Activated CD4-positive, alpha-beta memory T cell treated with anti-CD3 and anti-CD28 coated beads for 36 hours (primary cell): Measurements from ENCODE around the gene AMN1. TPM values are rescaled to one million over a fixed set of nuclear protein-coding genes. Genes with fewer than 3 reads are reported as not detected.
"Not testable (repeated sequence)": the region's sequence is repeated elsewhere in the genome, so short reads cannot be mapped to it uniquely, and the experiment has no call there.

Source experiments
- CTCF ChIA-PET: fragments of 350-600 bp; sonication (Branson Sonifier 250); formaldehyde crosslinking; loops from one replicate; lab custom pipeline; 2021; ENCODE audit warnings: antibody characterized with exemption, inconsistent platforms; lab: Charles Lee
- POLR2A ChIA-PET: fragments of 350-600 bp; sonication (Branson Sonifier 250); formaldehyde crosslinking; loops from one replicate; lab custom pipeline; 2021; ENCODE audit warnings: antibody characterized with exemption; lab: Charles Lee
- DNase-seq: peaks from one replicate; pipeline ENCODE4 v3.0.0-alpha.2; 2020
- H3K27ac Mint-ChIP-seq: one replicate; pipeline ENCODE4 v1.8.0; 2021; ENCODE audit warnings: mixed read lengths
- H3K27me3 Mint-ChIP-seq: one replicate; pipeline ENCODE4 v1.8.0; 2021; ENCODE audit warnings: mixed read lengths
- H3K36me3 Mint-ChIP-seq: one replicate; pipeline ENCODE4 v1.8.0; 2021; ENCODE audit warnings: mixed read lengths
- H3K4me1 Mint-ChIP-seq: one replicate; pipeline ENCODE4 v1.8.0; 2021; ENCODE audit warnings: low read depth, mixed read lengths
- H3K4me3 Mint-ChIP-seq: one replicate; pipeline ENCODE4 v1.8.0; 2021; ENCODE audit warnings: mild to moderate bottlenecking, mixed read lengths
- H3K9me3 Mint-ChIP-seq: one replicate; pipeline ENCODE4 v1.8.0; 2021; ENCODE audit warnings: mixed read lengths
- intact Hi-C: fragments of 100-400 bp; cut with micrococcal nuclease; formaldehyde crosslinking; loops from one replicate; pipeline ENCODE4 v1.15.1; 2023
- total RNA-seq, 2 experiments: library from RNA; stranded (reverse); gene quantifications; one replicate each; pipeline ENCODE4 v1.2.3, GENCODE V29; 2021

The AMN1 gene
- total RNA-seq: 1 to 10 TPM; 3.2 to 4.7 TPM

DNA sequence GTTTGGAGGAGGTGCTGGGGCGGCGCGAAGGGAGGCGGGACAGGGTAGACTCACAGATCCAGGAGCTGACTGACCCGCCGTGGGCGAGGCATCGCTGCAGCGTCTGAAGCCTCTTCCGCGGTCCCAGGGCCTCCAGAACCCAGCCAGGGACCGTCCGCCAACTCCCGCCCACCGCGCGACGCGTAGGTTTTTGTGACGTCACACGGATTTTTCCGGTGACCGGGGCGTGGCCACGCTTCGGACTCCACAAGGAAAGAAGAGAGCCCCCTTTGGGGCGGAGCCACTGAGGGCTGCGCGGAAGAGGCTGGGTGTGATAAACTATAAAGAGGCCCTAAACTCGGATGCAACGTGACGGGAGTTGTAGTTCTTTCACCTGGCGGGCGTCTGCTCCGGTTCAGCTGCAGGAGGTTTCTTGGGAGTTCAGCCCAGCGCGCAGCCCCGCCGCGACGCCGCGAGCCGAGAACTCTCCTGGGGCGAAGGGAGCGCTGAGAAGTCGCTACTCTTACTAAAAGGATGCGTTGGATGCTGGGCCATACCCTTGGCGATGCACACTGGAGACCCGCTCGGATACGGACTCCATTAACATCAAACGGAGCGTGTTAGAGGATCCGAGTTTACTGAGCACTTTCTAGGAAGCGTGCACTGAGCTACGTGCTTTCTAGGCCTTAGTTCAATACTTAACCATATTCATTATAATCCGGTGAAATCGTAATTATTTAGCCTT is at the start of gene AMN1:
Gene AMN1 (minus strand): TSS at position 105 of the 724 bp plus-strand sequence. CDS start 13 bp downstream, at position 92.
- peaks cover 41% of the 10 kb centered on the region for H3K4me1 Mint-ChIP-seq
- POLR2A ChIA-PET: interaction anchor here (0.5 to 2.0 kb wide), 13 partner anchors 9 to 238 kb away, joined by 3 to 8 read pairs (median 4); partner anchors contain the start of genes ETFBKMT and RESF1

DNA sequence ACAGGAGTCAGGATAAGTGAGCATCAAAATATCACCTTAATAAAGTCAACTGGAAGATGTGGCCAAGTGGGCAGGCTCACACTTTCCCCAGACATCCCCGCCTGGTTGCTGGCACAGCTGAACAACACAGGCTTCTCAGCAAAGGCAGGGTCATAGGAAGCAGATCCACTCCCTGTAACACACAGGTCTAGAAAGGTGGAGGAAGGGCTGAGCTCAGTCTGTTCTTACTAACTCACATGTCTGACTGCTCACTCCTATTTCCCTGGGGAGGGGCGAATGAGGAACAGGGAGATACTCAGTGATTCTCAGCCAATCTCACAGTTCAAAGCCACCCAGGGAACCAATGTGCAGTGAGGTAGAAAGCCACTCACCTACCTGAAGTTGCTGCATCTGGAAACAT is 45.0 kb upstream of the AMN1 start:
- Mint-ChIP-seq H3K36me3 (no peaks in the 10 kb centered on the region), H3K27ac (no peak overlapping the region), H3K4me3 (no peak overlapping the region), H3K4me1 (peaks cover 12% of the 10 kb centered on the region), H3K9me3 (no peaks in the 10 kb centered on the region), H3K27me3 (no peaks in the 10 kb centered on the region)
- intact Hi-C loops: no loop called here
- ChIA-PET CTCF (no interaction called here), POLR2A (interaction anchor here (1.5 kb wide), 1 partner anchor 230 kb away, joined by 3 read pairs; no protein-coding TSS in a partner anchor)
- peak; percentile 12 for DNase-seq

More for the DNA sequence above, at the start of gene AMN1:
- peaks cover 13% of the 10 kb centered on the region for H3K36me3 Mint-ChIP-seq
- H3K9me3 Mint-ChIP-seq: peaks cover 9% of the 10 kb centered on the region
- H3K27me3 Mint-ChIP-seq: no peaks in the 10 kb centered on the region
- peak within 1 kb of the TSS; percentile 97 for H3K27ac Mint-ChIP-seq
- intact Hi-C loops: loop anchor here (1.0 to 10.0 kb wide), 11 partner anchors 20 to 1028 kb away; partner anchors contain the start of genes ETFBKMT, RESF1 and YARS2
- peak within 1 kb of the TSS; percentile 96 for H3K4me3 Mint-ChIP-seq
- CTCF ChIA-PET: interaction anchor here (0.6 to 1.6 kb wide), 2 partner anchors 47 to 83 kb away, joined by 3 read pairs; no protein-coding TSS in a partner anchor
- DNase-seq: peak; percentile 100

DNA sequence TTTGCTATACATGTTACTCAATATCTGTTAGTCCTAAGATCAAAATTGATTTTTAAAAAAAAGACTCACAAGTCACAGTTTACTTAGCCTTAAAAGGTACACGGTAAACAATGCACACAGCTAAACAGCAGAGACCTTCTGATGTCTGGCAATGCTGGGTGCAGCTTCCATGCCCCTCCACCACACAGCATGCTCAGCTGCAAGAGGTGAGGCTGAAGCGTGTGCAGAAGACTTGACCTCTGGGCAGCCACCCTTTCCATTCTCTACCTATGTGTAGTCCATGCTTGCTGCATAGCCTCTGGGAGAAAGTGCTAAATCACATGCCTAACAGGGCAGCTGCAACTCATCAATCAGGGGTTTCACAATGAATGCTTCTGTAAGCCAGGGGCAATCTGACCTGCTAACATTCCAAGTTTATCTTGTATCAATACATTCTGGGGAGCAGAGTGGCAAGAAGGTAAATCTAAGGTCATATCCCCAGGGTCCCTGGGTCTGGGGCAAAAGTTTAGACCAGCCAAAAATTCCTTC is 44.5 kb upstream of the AMN1 start:
- peaks cover 12% of the 10 kb centered on the region for H3K4me1 Mint-ChIP-seq
- no peak overlapping the region for H3K4me3 Mint-ChIP-seq
- POLR2A ChIA-PET: interaction anchor here (1.5 kb wide), 1 partner anchor 230 kb away, joined by 3 read pairs; no protein-coding TSS in a partner anchor
- no peaks in the 10 kb centered on the region for H3K27me3 Mint-ChIP-seq
- intact Hi-C loops: no loop called here
- H3K36me3 Mint-ChIP-seq: no peaks in the 10 kb centered on the region
- no peaks in the 10 kb centered on the region for H3K9me3 Mint-ChIP-seq
- no peak overlapping the region for H3K27ac Mint-ChIP-seq
- DNase-seq: no peak
- CTCF ChIA-PET: interaction anchor here (1.1 kb wide), 1 partner anchor 287 kb away, joined by 4 read pairs; no protein-coding TSS in a partner anchor

DNA sequence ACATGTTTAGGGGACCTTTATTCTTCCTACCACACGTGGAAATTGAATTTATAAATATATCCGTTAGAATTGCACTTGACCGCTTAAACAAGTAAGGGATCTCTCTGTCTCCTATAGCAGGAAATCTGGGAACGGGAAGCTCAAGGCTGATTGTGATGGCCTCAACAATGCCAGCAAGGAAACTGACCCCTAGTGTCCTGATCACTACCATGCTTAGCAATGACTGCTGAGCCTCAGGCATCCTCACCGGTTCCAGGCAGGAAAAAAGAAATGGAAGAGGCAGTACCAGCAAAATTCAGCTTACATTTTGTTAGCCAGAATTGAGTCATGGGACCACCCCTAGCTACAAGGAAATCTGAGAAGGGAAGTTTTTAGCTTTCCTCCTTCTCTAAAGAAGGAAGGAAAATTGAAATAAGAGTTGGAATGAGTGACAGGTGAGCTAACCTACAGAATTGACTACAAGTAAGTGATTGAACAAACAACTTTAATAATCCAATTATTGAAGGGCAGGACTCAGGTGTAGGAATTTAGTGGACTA is 43.9 kb upstream of the AMN1 start:
- POLR2A ChIA-PET: interaction anchor here (1.5 kb wide), 1 partner anchor 231 kb away, joined by 3 read pairs; no protein-coding TSS in a partner anchor

DNA sequence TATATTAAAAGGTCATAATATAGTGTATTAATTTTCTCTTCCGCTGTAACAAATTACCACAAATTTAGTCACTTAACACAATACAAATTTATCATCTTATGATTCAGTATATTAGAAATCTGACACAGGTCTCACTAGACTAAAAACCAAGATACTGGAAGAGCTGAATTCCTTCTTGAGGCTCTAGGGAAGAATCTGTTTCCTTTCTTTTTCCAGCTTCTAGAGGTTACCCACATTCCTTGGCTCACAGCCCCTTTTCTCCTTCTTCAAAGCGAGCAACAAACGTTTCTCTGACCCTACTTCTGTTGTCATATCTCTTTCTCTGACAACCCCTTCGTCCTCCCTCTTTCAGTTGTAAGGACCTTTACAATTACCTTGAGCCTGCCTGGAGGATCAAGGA is 43.4 kb upstream of the AMN1 start:
- ChIA-PET POLR2A (no interaction called here), CTCF (no interaction called here)
- no peak for DNase-seq
- Mint-ChIP-seq H3K27me3 (no peaks in the 10 kb centered on the region), H3K36me3 (no peaks in the 10 kb centered on the region), H3K4me3 (no peak overlapping the region), H3K27ac (no peak overlapping the region), H3K9me3 (no peaks in the 10 kb centered on the region), H3K4me1 (peaks cover 16% of the 10 kb centered on the region)
- intact Hi-C loops: no loop called here

More for the DNA sequence above, 43.9 kb upstream of the AMN1 start:
- no peak overlapping the region for H3K27ac Mint-ChIP-seq
- H3K4me1 Mint-ChIP-seq: peaks cover 13% of the 10 kb centered on the region
- H3K27me3 Mint-ChIP-seq: no peaks in the 10 kb centered on the region
- no peaks in the 10 kb centered on the region for H3K36me3 Mint-ChIP-seq
- no peak overlapping the region for H3K4me3 Mint-ChIP-seq
- no peaks in the 10 kb centered on the region for H3K9me3 Mint-ChIP-seq
- DNase-seq: no peak
- intact Hi-C loops: no loop called here
- CTCF ChIA-PET: interaction anchor here (1.1 kb wide), 1 partner anchor 288 kb away, joined by 4 read pairs; no protein-coding TSS in a partner anchor

DNA sequence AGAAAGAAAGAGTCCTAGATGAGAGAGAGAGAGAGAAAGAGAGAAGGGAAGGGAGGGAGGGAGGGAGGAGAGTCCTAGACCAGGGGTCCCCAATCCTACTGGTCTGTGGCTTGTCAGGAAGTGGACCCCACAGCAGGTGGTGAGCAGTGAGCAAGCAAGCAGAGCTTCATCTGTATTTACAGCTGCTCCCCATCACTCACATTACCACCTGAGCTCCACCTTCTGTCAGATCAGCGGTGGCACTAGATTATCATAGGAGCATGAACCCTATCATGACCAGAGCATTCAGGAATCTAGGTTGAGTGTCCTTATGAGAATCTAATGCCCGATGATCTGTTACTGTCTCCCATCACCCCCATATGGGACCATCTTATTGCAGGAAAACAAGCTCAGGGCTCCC is 39.2 kb upstream of the AMN1 start:
- intact Hi-C loops: loop anchor here (5.0 kb wide), 1 partner anchor 34 kb away; no protein-coding TSS in a partner anchor
- POLR2A ChIA-PET: interaction anchor here (0.6 kb wide), 1 partner anchor 22 kb away, joined by 3 read pairs; no protein-coding TSS in a partner anchor
- no peak overlapping the region for H3K27ac Mint-ChIP-seq
- CTCF ChIA-PET: no interaction called here
- no peaks in the 10 kb centered on the region for H3K27me3 Mint-ChIP-seq
- no peak for DNase-seq
- no peaks in the 10 kb centered on the region for H3K36me3 Mint-ChIP-seq
- no peak overlapping the region for H3K4me3 Mint-ChIP-seq
- H3K4me1 Mint-ChIP-seq: peaks cover 18% of the 10 kb centered on the region
- no peaks in the 10 kb centered on the region for H3K9me3 Mint-ChIP-seq

DNA sequence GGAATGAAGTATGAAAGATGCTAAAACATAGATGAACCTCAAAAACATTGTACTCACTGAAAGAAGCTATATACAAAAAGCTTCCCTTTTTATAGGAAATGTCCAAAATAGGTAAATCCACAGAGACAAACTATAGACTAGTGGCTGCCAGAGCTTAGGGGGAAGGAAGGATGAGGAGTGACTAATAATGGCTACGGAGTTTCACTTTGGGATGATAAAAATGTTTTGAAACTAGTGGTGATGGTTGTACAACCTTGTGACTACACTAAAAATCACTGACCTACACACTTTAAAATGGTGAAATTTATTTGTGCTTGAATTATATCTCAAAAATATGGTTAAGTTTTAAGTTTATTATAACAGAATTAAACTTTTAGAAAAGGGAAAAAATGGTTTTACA is 37.1 kb upstream of the AMN1 start:
- no peaks in the 10 kb centered on the region for H3K36me3 Mint-ChIP-seq
- POLR2A ChIA-PET: interaction anchor here (0.6 kb wide), 1 partner anchor 44 kb away, joined by 3 read pairs; no protein-coding TSS in a partner anchor
- no peaks in the 10 kb centered on the region for H3K9me3 Mint-ChIP-seq
- CTCF ChIA-PET: no interaction called here
- H3K4me1 Mint-ChIP-seq: peaks cover 15% of the 10 kb centered on the region
- no peak overlapping the region for H3K4me3 Mint-ChIP-seq
- no peak for DNase-seq
- H3K27me3 Mint-ChIP-seq: no peaks in the 10 kb centered on the region
- H3K27ac Mint-ChIP-seq: no peak overlapping the region
- intact Hi-C loops: loop anchor here (5.0 kb wide), 1 partner anchor 36 kb away; no protein-coding TSS in a partner anchor

DNA sequence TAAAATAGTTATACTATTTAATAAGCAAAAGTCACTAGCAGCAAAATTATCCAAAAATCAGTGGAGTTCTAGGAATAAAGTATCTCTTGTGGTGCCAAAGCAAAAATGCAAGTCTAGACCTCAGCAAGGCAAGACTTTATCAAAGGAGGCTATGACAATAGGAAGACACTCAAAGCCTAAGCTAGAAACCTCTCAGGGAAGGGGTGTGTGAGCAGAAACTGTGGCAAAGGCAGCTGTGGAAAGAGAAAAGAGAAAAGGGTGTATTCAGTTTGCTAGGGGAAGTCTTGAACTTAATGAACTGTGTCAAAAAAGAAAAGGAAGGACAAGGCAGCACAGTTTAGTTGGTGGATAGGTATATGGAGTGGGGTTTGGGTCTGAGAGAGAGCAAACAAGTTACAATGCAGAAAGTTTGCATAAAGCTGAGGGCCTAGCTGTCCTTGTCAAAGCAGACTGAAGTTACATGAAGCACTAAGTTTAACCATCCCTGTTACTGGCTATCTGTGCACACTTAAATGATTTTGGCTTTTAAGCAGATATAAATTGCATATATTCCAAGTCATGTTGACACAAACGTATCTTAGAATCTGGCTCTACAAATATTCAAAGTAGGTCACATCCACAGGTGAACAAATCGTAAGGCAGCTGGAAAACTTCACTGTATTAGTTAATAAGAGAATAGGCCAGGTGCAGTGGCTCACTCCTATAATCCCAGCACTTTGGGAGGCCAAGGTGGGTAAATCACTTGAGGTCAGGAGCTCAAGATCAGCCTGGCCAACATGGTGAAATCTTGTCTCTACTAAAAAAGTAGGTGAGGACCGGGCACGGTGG is 31.0 kb upstream of the AMN1 start:
- H3K27ac Mint-ChIP-seq: no peak overlapping the region
- ChIA-PET CTCF (no interaction called here), POLR2A (no interaction called here)
- DNase-seq: no peak
- H3K36me3 Mint-ChIP-seq: peaks cover 3% of the 10 kb centered on the region
- H3K9me3 Mint-ChIP-seq: peaks cover 3% of the 10 kb centered on the region
- intact Hi-C loops: no loop called here
- H3K27me3 Mint-ChIP-seq: no peaks in the 10 kb centered on the region
- peaks cover 12% of the 10 kb centered on the region for H3K4me1 Mint-ChIP-seq
- no peak overlapping the region for H3K4me3 Mint-ChIP-seq

DNA sequence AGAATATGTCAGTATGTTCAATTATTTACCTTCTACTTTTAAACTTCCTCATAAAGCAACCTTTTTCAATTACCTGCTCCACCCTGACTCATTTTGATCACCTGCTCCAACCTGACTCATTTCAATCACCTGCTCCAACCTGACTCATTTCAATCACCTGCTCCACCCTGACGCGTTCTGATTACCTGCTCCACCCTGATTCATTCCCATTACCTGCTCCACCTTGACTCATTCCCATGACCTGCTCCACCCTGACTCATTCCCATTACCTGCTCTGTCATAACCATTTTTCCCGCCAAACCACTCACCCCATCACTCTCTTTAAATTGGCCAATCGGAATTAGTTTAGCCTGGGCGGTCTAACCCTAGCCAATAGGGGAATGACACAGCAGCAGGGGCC is 29.5 kb upstream of the AMN1 start:
- H3K27me3 Mint-ChIP-seq, H3K36me3 Mint-ChIP-seq, H3K9me3 Mint-ChIP-seq, POLR2A ChIA-PET, CTCF ChIA-PET, H3K27ac Mint-ChIP-seq, H3K4me1 Mint-ChIP-seq, H3K4me3 Mint-ChIP-seq, intact Hi-C loops: not testable (repeated sequence)
- peak; percentile 33 for DNase-seq

DNA sequence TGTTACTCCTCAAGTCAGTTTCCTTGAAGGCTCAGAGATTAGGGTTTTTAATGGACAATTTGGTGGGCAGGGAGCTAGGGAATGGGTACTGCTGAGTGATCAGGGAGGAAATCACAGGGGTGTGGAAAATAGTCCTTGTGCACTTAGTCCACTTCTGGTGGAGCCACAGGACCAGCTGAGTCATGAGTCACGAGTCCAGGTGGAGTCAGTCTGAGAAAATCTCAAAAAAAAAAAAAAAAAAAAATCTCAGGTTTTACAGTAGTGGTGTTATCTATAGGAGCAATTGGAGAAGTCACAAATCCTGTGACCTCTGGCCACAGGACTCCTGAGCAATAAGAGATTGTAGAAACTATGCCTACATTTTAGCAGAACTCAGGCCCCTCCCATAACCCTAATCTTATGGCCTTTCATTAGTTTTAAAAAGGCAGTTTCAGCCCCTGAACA is 28.2 kb upstream of the AMN1 start:
- intact Hi-C loops: no loop called here
- Mint-ChIP-seq H3K36me3 (peaks cover 3% of the 10 kb centered on the region), H3K27me3 (no peaks in the 10 kb centered on the region), H3K9me3 (peaks cover 3% of the 10 kb centered on the region), H3K27ac (no peak overlapping the region), H3K4me1 (peaks cover 11% of the 10 kb centered on the region), H3K4me3 (no peak overlapping the region)
- ChIA-PET CTCF (no interaction called here), POLR2A (no interaction called here)
- DNase-seq: no peak

DNA sequence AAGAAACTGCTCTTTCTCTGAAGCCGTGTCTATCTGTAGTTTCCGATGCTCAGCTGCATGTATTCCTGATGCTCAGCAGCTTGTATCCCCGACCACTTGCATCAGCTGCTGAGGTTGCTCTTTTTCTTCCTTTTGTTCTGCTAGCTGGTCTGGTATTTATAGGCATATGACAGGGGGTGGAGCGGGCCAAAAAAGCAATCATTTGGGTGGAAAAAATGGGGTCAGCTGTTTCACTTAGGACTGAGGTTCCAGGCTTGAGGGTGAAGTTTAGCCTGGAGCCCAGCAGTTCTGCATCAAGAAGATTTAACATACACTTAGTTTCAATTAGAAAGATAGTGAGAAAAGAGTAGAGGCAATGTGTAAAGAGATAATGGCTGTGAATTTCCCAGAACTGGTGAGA is 23.6 kb upstream of the AMN1 start:
- POLR2A ChIA-PET: no interaction called here
- intact Hi-C loops: no loop called here
- Mint-ChIP-seq H3K27me3 (no peaks in the 10 kb centered on the region), H3K9me3 (no peaks in the 10 kb centered on the region), H3K4me1 (peaks cover 39% of the 10 kb centered on the region), H3K36me3 (no peaks in the 10 kb centered on the region), H3K27ac (peak overlapping the region; percentile 35), H3K4me3 (peak overlapping the region; percentile 21)
- DNase-seq: no peak
- CTCF ChIA-PET: no interaction called here
